ENCODE data around the gene ALDH7A1.
A peak's percentile ranks its signal among the peaks of the same experiment; 100 is the strongest.
"Not testable (repeated sequence)": the region's sequence is repeated elsewhere in the genome, so short reads cannot be mapped to it uniquely, and the experiment has no call there.

ALDH7A1 gene

DNA sequence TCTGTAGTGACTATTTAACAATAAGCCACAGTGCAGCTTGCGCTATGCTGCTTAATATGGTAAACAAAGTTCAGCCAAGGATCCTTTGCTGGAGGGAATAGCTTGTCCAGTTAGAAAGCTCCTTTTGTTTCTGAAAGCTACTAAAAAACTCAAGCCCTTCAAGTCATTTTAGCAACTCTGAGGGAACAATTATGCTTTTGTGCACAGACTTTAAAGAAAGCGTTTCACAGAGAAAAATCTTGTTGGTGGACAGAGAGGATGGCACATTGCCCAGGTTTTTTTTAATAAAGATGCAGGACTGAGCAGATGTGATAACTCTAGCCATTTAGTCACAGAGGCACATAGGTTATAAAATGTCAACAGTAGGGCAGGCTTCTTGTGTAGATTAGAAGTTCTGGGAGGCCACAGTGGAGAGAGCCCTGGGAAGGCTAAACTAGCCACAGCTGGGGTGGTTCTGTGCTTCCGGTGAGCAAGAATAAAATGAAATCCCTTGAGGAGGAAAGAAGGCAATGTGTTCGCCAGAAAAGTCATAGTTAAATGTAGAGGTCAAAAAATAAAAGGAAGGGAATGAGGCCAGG, 63.4 kb downstream of the ALDH7A1 start:
- no peak for DNase-seq

DNA sequence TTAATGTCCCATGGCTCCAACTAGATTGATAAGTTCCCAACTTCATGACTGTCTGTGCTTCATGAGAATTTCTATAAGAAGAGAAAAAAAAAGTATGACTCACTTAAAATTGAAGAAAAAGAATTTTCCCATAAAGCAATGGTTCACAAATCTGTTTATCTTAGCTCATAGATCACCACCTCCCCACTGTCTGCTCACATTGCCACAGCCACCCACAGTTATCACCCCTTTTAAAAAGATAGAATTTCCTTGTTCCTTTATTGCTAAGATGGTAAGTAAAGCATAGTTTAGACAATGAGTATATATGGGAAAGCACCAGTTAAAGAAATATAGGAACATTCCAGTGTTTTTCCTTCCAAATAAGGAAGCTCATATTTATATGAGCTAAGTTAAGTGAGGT, 67.1 kb downstream of the ALDH7A1 start:
- DNase-seq = no peak

DNA sequence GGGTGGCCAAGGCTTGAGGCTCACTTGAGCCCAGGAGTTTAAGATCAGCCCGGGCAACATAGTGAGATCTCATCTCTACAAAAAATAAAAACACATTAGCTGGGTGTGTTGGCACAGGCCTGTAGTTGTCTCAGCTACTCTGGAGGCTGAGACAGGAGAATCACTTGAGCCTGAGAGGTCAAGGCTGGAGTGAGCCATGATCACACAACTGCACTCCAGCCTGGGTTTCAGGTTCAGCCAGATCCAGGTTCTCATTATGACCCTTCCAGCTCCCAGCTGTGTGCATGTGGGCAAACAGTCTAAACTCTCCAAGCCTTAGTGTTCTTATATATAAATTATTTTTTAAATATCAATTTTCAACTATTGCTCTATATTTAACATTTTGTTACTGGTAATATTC, 67.9 kb downstream of the ALDH7A1 start:
- no peak for DNase-seq

DNA sequence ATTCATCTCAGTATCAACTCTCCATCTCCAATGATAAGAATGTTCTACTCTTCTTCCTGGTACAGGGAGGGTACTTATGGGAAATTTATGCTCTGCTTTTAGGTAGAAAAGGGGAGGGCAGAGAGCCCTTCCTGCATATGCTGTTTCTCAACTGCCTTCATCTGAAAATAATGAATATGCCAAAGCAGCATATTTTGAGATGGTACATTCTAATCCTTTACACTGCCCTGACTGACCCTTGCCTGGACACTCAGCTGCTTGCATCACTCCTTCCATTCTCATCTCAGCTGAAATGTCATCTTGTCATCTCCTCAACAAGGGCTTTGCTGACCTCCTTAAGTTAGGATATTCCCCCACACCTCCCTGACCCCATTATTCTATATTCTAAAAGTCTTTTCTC, 68.5 kb downstream of the ALDH7A1 start:
- DNase-seq = no peak

DNA sequence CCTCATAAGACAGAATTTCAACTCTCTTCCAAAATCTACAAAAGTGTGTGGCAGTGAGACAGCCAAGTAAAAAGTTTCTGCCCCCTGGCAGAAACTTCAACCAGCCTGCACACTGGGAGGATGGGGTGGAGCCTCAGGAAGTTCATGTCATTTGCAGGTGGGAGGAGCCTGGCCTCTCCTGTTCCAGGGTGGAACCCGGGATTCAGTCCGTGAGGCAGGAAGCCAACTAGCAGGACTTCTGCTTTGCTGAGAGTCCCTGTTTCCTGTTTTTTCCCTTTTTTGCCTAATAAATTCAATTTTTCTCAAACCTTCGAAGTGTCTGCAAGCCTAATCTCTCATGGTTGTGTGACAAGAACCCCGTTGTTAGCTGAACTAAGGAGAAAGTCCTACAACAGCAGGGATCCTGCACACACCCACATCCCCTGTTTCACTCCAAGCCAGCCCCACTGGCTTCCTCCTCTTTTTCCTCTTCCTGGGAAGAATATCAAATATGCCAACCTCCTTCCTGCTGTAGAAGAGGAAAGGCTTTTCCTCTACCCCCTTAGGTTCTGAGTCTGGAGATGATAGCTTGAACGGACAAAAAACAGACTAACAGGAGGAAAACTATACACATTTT, 69.3 kb downstream of the ALDH7A1 start:
- no peak for DNase-seq

DNA sequence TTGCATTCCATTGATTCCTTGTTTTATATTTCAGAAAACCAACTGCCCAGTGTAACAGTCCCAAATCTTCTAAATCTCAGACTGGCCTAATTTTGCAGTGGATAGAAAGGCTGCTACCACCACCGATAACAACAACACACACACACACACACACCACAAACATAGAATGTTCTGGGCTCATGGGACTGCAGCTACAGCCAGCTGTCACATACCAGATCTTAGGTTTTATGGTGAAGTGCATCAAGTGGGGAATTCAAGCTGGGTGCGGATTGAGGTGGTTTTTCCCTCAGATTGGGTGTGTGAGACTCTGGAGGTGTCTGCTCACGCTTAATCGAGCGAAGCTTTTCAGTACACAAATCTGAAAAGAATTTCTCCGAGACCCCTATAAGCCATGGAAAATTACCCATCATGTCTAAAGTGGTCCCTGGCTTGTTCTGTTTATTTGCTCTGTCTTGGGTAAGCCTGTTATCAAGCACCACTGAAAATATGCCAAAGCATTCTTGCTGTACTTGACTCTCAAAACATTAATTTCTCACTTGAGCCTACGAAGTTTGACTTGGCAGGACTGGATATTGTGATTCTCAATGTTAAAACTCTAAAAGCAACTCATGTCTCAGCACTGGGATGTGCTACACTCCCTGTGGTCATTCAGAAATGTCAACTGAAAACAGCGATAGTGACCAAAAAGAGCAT, 71.1 kb downstream of the ALDH7A1 start:
- peak; percentile 88 for DNase-seq

DNA sequence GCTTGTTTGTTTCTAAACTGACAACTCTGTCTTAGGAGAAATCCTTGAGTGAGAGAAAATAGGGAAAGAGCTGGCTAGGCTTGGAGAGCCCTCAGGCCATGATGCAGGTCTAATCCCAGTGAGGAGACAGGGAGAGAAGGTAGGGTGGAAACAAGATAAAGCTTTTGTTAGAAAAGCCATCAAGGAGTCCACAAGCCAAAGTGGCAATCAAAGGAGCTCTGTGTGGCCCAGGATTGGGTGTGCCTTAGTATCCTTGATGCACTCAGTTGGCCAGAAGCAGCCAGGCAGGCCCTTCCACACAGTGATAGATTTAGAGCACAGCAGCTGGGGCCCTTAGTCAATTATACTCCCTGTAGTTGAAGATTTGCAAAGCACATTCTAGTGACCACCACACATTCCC, 73.9 kb downstream of the ALDH7A1 start:
- no peak for DNase-seq

DNA sequence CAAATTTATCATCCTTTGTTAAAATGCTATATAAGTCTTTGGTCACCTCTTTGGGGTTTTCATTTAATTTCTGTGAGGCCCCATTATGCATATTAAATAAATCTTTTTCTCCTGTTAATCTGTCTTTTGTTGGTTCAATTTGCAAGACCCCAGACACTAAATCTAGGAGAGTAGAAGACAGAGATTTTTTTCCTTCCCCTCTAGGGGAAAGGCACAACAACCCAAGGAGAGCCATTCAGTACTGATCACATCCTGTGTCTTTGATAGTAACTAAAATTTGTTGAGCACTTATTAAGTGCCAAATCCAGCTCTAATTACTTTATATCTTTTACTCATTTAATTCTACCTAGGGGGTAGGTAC, 74.4 kb downstream of the ALDH7A1 start:
- DNase-seq = no peak

DNA sequence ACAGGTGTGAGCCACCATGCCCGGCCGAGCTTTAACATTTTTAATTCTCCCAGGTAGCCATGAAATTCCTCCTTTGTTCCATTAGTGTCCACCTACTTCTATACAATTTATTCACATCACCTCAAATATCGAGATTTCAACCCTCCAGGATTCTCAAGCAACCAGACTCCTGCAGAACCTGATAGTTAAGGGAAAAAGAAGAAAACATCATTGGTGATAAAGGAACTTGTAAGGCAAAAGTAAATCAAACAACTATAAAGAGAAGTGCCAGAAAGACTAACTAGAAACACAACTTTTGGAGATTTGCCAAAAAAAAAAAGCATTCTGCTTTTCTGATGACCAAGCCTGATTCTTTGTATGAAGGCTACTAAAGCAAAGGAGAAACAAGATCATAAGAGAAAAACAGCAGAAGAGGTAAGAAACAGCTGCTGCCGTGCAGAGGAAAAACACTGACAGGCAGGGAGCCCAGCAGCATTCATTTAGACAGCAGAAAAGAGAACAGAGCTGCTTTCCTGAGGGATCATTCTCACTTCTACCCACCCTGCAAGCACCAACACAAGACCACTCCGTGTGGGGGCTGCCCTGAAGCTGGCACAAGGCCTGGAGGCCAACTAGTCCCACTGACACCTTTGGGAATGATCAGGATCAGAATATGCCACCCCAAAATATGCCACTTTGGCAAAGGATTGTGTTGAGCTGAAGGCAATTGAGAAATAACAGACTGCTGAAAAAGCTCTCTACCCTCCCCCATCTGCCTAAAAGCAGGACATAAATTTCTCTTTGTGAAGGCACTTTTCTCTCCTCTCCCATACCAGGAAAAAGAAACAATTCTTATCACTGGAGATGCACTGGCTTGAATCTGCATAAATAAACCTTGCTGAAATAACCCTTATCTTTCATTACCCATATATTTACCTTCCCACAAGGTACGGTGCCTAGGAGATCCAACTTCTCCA, 75.1 kb downstream of the ALDH7A1 start:
- peak; percentile 37 for DNase-seq

DNA sequence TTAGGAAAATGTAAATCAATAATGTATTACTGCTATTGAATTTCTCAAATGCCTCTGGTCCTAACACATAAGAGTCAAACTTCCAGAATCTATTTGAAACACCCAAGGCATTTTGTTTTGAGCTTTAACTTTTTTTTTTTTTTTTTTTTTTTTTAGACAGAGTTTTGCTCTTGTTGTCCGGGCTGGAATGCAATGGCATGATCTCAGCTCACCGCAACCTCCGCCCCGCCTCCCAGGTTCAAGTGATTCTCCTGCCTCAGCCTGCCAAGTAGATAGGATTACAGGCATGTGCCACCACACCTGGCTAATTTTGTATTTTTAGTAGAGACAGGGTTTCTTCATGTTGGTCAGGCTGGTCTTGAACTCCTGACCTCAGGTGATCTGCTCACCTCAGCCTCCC, 75.8 kb downstream of the ALDH7A1 start:
- DNase-seq = not testable (repeated sequence)

DNA sequence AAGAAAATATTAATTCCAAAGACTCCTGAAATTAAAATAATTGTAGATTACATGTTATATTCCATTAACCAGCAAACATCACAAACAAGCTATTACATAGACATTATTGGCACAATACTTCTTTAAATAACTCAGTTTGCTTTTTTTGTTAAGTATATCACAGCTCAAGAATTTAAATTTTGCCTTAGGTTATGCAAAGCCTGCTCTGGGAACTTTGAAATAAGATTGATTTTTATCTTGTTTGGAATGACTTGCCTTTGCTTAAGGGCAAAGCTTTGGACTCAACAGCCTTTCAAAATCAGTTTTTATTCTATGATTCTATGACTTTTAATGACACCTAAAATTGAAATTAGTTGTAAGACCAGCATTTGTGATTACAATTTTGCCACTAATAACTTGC, 78.2 kb downstream of the ALDH7A1 start:
- DNase-seq = no peak

DNA sequence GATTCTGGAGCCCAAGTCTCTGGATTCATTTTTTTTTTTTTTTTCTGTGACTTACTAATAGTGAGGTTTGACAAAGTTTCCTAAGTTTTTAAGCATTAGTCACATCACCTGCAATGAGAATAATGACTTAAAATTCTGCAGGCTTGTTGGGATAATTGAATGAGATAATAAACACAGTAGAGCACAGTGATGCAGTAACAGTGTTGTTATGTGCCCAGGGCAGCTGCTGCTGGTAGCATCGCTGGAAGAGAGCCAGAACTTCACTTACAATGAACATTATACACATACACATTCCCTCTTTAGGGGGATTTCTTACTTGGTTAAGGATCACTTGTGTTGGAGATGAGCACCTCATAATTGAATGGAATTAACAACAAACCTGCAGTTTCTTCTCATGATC, 78.9 kb downstream of the ALDH7A1 start:
- peak; percentile 8 for DNase-seq

DNA sequence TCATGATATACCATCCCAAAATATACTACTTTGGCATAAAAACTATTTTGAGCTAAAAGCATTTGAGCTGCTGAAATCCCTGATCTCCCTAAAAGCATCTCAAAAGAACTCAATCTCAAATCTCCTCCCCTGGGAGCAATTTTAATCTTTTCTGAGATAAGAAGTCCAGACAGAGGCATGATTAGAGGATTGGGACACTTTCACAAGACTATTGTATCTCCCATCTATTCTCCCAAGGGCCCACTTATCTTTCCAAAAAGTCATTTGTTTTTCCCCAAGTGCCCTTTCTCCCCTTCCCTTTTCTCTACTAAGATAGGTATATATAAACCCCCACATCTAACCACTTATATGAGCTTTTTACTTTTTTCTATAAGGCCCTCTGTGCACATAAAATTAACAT, 79.7 kb downstream of the ALDH7A1 start:
- no peak for DNase-seq

DNA sequence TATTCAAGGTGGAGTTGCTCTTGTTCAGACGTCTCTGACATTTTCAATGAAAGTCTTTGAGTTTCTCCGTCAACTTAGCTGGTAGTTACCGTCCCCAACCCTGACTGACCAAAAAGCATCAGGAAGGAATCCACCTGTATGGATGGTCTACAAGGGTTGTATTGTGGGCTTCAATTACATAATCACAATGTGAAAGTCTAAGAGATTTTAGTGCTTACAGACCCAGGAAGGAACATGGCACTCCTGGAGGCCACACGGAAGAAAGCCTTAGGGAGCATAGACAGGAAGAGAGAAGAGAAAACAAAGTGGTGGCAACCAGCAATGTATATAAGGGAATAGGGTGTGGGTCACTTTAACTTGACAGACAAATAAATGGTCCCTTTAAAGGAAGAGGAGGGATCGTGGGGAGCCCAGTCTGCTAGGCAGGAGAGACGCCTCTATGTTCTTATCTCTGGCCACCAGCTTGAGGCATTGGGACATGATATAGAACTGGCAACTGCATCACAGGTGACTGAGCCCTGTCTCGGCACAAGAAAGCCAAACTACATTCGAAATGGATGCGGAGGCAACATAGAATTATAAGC, 80.4 kb downstream of the ALDH7A1 start:
- DNase-seq = no peak

DNA sequence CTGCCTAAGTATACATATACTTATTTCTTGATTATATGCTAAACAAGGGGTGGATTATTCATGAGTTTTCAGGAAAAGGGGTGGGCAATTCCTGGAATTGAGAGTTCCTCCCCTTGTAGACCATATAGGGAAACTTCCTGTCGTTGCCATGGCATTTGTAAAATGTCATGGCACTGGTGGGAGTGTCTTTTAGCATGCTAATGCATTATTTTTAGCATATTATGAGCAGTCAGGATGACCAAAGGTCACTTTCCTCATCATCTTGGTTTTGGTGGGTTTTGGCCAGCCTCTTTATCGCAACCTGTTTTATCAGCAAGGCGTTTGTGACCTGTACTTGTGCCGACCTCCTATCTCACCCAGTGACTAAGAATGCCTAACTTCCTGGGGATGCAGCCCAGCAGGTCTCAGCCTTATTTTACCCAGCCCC, 80.9 kb downstream of the ALDH7A1 start:
- DNase-seq = no peak

DNA sequence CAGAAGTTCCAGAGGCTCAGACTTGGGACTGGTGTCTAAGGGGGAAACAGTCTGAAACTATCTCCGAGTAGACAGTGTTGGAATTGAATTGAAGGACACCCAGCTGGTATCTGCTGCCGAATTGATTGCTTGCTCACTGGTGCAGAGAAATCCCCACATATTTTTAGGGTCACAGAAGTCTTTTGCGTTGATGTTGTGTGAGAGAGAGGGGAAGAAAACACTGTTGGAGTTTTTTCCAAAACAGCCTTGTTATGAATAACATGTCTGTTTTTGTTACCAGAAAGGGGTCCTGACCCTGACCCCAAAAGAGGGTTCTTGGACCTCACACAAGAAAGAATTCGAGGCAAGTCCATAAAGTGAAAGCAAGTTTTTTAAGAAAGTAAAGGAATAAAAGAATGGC, 81.3 kb downstream of the ALDH7A1 start:
- no peak for DNase-seq

DNA sequence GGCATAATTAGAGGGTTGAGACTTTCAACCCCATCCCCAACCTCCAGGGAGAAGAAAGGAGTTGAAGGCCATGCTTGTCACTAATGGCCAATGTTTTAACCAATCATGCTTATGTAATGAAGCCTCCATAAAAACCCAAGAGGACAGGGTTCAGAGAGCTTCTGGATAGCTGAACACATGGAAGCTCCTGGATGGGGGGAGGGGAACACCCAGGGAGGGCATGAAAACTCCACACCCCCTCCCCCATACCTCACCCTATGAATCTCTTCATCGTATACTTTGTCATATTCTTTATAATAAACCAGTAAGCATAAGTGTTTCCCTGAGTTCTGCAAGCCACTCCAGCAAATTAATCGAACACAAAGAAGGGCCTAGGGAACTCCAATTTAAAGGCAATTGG, 81.7 kb downstream of the ALDH7A1 start:
- DNase-seq = no peak

DNA sequence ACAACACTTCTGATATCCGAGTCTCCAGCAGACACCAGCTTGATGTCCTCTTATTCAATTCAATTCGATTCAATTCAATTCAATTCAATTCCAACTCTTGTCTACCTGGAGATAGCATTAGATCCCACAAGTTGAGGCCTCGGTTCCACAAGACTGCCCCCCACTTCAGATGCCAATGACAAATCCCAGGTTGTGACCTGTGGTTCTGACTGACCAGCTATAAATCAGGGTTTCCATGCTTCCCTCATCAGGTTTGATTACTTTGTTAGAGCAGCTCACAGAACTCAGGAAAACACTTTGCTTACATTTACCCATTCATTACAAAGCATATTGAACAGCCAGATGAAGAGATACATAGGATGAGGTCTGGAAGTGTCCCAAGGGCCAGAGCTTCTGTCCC, 82.6 kb downstream of the ALDH7A1 start:
- no peak for DNase-seq

DNA sequence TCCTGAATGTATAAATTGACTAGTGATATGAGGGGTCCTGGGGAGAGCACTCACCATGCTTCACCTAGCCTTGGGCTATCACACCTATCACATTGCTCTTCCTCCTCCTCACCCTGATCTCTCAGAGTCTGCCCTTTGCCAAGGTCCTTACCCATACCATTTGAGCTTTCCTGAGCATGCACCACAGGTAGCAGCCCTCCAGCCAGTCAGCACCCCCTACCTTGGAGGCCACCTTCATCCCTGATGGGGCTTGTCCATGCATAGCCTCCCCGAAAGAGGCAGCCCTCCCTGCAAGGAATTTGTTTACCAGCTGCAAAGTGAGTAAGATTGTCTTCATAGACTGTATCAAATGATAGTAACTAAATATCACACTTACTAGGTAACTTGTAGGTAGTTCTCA, 83.1 kb downstream of the ALDH7A1 start:
- no peak for DNase-seq

DNA sequence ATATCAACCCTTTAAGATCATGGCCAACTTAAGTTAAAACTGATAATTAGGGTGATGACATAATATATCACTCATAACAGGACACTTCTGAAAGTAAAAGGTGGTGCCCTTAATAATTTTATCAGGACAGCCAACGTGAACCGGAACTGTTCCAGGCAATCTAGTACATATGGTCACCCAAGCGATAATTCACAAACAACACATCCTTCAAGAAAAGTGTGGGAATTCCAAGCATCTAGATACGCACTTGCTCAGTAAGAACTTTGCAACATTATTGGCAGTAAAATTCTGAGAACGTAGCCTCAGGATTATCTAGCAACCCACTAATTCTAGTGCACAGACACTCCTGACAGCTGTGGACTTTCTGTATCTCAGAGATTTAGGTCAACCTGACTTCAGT, 85.7 kb downstream of the ALDH7A1 start:
- DNase-seq = no peak

DNA sequence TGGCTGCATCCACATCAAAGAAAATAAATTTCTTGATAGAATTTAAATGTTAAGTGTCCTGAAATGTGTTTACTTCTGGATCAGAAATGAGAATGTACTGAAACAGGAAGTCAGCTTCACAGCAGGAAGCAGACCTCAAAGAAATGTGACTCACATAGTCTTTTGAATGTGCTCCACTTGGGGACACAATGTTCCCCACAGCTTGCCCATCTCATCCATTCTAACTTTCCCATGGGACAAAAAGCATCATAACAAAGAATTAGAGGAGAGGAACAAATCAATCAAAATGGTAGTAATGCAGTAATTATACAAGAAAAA, 86.1 kb downstream of the ALDH7A1 start:
- DNase-seq = no peak

DNA sequence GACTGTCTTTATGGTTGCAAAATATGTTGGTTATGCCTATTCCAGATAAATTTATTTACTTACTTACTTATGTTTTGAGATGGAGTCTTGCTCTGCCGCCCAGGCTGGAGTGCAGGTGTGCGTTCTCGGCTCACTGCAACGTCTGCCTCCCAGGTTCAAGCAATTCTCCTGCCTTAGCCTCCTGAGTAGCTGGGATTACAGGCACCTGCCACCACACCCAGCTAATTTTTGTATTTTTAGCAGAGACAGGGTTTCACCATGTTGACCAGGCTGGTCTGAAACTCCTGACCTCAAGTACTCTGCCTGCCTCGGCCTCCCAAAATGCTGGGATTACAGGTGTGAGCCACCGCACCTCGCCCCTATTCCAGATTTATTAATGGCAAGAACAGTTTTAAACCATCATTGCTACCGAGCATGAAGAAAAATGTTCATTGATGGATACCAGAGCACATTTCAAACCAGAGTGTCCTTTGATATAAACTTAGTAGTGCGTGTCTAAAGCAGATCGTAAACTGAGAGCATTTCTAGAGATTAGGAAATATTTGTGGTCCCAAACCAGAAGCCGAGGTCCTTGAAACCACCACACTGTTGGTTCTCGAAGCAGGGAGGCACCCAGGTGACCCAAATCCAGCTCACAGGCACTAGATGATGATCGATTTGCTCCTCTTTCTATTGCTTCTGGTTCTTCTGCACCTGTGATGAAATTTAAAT, 86.6 kb downstream of the ALDH7A1 start:
- no peak for DNase-seq

DNA sequence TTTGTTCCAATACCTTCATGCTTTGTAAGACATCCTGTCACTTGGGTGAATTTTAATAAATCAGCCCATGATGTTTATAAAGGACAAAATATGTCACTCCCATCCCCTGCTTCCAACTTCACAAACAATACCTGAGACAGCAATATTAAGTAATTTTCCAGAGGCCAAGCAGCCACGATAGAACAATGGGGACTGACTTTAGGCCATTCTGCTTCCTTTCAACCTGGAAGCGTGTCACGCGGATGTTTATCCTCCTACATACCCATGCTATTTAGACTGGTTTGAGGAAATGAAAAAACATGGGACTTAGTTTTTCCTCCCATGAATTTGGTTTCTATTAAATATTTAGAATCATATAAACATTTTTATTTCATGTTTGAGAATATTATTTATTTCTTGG, 88.9 kb downstream of the ALDH7A1 start:
- DNase-seq = no peak
